ENCODE data around the gene TMEFF1.

TMEFF1 gene

GRCh38 chr9:100590481-100590880 is 117.5 kb downstream of the TMEFF1 start:
- no peak for DNase-seq (ENCODE audit: low read depth)
- TF ChIP-seq CTCF (IDR thresholded peaks at IDR 0.05; ENCODE audit: control insufficient read depth, extremely low read depth, insufficient read depth): no peak
- H3K4me3 ChIP-seq (ENCODE audit: low read depth, low read length): no peak overlapping the region

- no peak for DNase-seq (ENCODE audit: low read depth)
- TF ChIP-seq CTCF (IDR thresholded peaks at IDR 0.05; ENCODE audit: control insufficient read depth, extremely low read depth, insufficient read depth): no peak
These were observed 118.2 kb downstream of the TMEFF1 start for GRCh38 chr9:100591139-100591538.

GRCh38 chr9:100591639-100592412 is 118.9 kb downstream of the TMEFF1 start:
- no peak overlapping the region for H3K4me3 ChIP-seq (ENCODE audit: low read depth, low read length)
- no peak for DNase-seq (ENCODE audit: low read depth)
- TF ChIP-seq CTCF (IDR thresholded peaks at IDR 0.05; ENCODE audit: control insufficient read depth, extremely low read depth, insufficient read depth): no peak

More at GRCh38 chr9:100591139-100591538, 118.2 kb downstream of the TMEFF1 start:
- no peak overlapping the region for H3K4me3 ChIP-seq (ENCODE audit: low read depth, low read length)

GRCh38 chr9:100595391-100596199 is 122.6 kb downstream of the TMEFF1 start:
- peak; percentile 17 for DNase-seq (ENCODE audit: low read depth)
- TF ChIP-seq CTCF (IDR thresholded peaks at IDR 0.05; ENCODE audit: control insufficient read depth, extremely low read depth, insufficient read depth): peak; percentile 86
- no peak overlapping the region for H3K4me3 ChIP-seq (ENCODE audit: low read depth, low read length)

- DNase-seq (ENCODE audit: low read depth): no peak
- no peak overlapping the region for H3K4me3 ChIP-seq (ENCODE audit: low read depth, low read length)
- TF ChIP-seq CTCF (IDR thresholded peaks at IDR 0.05; ENCODE audit: control insufficient read depth, extremely low read depth, insufficient read depth): no peak
These were observed 124.3 kb downstream of the TMEFF1 start for GRCh38 chr9:100597236-100597635.

GRCh38 chr9:100598641-100599145 is 125.7 kb downstream of the TMEFF1 start:
- peak overlapping the region; percentile 49 for H3K4me3 ChIP-seq (ENCODE audit: low read depth, low read length)
- peak; percentile 54 for DNase-seq (ENCODE audit: low read depth)
- TF ChIP-seq CTCF (IDR thresholded peaks at IDR 0.05; ENCODE audit: control insufficient read depth, extremely low read depth, insufficient read depth): no peak
